IMR-90 (cell line): ENCODE data around the gene CLCN6. TPM values are rescaled to one million over a fixed set of nuclear protein-coding genes. Genes with fewer than 3 reads are reported as not detected.
A peak's percentile ranks its signal among the peaks of the same experiment; 100 is the strongest.

ENCODE experiments used
- ATAC-seq: fragments of 200-7000 bp; cut with Tn5 transposase; 2 replicates; pipeline ENCODE4 v1.9.1; 2020; ENCODE audit warnings: low read depth, mild to moderate bottlenecking, moderate library complexity
- BruUV-seq: library from RNA; stranded (reverse); fragments of 400-500 nt; replicated peaks from 2 replicates; lab custom pipeline; 2021; lab: Mats Ljungman, UMichigan
- CTCF ChIA-PET: fragments of 300-600 bp; formaldehyde crosslinking; extraction: SDS; loops from one replicate; lab custom pipeline; 2021; ENCODE audit warnings: antibody characterized with exemption; lab: Yijun Ruan, JAX
- POLR2A ChIA-PET: fragments of 300-600 bp; sonication (Branson Sonifier 250); formaldehyde crosslinking; loops from one replicate; lab custom pipeline; 2022; ENCODE audit warnings: antibody characterized with exemption; ENCODE audit not compliant: unreplicated experiment; lab: Charles Lee
- DNase-seq: peaks from one replicate; pipeline ENCODE4 v3.0.0; 2013
- H2AFZ ChIP-seq: replicated peaks from 2 replicates; pipeline ENCODE3; 2013; ENCODE audit warnings: low read length, mild to moderate bottlenecking; ENCODE audit not compliant: poor library complexity
- H2AK5ac ChIP-seq: 2 replicates; pipeline ENCODE4 v1.6.1; 2013; ENCODE audit warnings: low read depth, low read length, inconsistent platforms
- H2AK9ac ChIP-seq: replicated peaks from 2 replicates; pipeline ENCODE3; 2013; ENCODE audit warnings: mild to moderate bottlenecking, low read depth, low read length, moderate library complexity; ENCODE audit not compliant: poor library complexity
- H2BK120ac ChIP-seq: 2 replicates; pipeline ENCODE4 v1.6.1; 2013; ENCODE audit warnings: low read depth, low read length, inconsistent platforms
- H2BK15ac ChIP-seq: 3 replicates; pipeline ENCODE4 v1.6.1; 2013; ENCODE audit warnings: low read depth, low read length, inconsistent platforms
- H2BK20ac ChIP-seq: 2 replicates; pipeline ENCODE4 v1.6.1; 2013; ENCODE audit warnings: low read depth, mild to moderate bottlenecking, inconsistent platforms, low read length, moderate library complexity
- H2BK5ac ChIP-seq: 2 replicates; pipeline ENCODE4 v1.6.1; 2013; ENCODE audit warnings: mild to moderate bottlenecking, low read depth, low read length, inconsistent platforms; ENCODE audit not compliant: poor library complexity, severe bottlenecking
- H3K14ac ChIP-seq: replicated peaks from 2 replicates; pipeline ENCODE4 v1.6.1; 2013; ENCODE audit warnings: low read depth, low read length, inconsistent platforms
- H3K18ac ChIP-seq: 2 replicates; pipeline ENCODE4 v1.6.1; 2013; ENCODE audit warnings: low read depth, low read length, control low read depth
- H3K23ac ChIP-seq: 2 replicates; pipeline ENCODE4 v1.6.1; 2013; ENCODE audit warnings: low read depth, low read length, inconsistent platforms
- H3K27ac ChIP-seq: 2 replicates; pipeline ENCODE4 v1.5.1; 2013; ENCODE audit warnings: mild to moderate bottlenecking, control low read depth, low read length; ENCODE audit not compliant: insufficient read depth
- H3K27me3 ChIP-seq: 2 replicates; pipeline ENCODE4 v1.6.1; 2013; ENCODE audit warnings: low read length; ENCODE audit not compliant: control insufficient read depth, insufficient read depth
- H3K36me3 ChIP-seq: 2 replicates; pipeline ENCODE4 v1.6.1; 2013; ENCODE audit warnings: low read length, mixed read lengths; ENCODE audit not compliant: control insufficient read depth, insufficient read depth
- H3K4ac ChIP-seq: 2 replicates; pipeline ENCODE4 v1.6.1; 2013; ENCODE audit warnings: low read depth, low read length, inconsistent platforms
- H3K4me1 ChIP-seq: 2 replicates; pipeline ENCODE4 v1.6.1; 2013; ENCODE audit warnings: low read length, mixed read lengths; ENCODE audit not compliant: control insufficient read depth, insufficient read depth
- H3K4me2 ChIP-seq: 2 replicates; pipeline ENCODE4 v1.6.1; 2013; ENCODE audit warnings: low read depth, mild to moderate bottlenecking, control low read depth, low read length, moderate library complexity
- H3K4me3 ChIP-seq: 2 replicates; pipeline ENCODE4 v1.5.1; 2013; ENCODE audit warnings: low read depth, mild to moderate bottlenecking, control low read depth, low read length, moderate library complexity; ENCODE audit not compliant: insufficient read depth
- H3K56ac ChIP-seq: 2 replicates; pipeline ENCODE4 v1.6.1; 2013; ENCODE audit warnings: low read length, inconsistent platforms; ENCODE audit not compliant: insufficient read depth; ENCODE audit errors: extremely low read depth
- H3K79me1 ChIP-seq, 2 experiments: 2 replicates each; pipeline ENCODE4 v1.6.1; 2013; ENCODE audit warnings: low read length in 2 of 2, inconsistent platforms in 1 of 2, low read depth in 1 of 2
- H3K9ac ChIP-seq: 2 replicates; pipeline ENCODE4 v1.6.1; 2013; ENCODE audit warnings: low read depth, low read length, control low read depth
- H3K9me1 ChIP-seq: 2 replicates; pipeline ENCODE4 v1.6.1; 2013; ENCODE audit warnings: low read length, inconsistent platforms; ENCODE audit not compliant: insufficient read depth
- H3K9me3 ChIP-seq: 2 replicates; pipeline ENCODE4 v1.6.1; 2013; ENCODE audit warnings: low read length; ENCODE audit not compliant: control insufficient read depth, insufficient read depth
- H4K20me1 ChIP-seq: 2 replicates; pipeline ENCODE4 v1.6.1; 2013; ENCODE audit warnings: low read length, inconsistent platforms; ENCODE audit not compliant: insufficient read depth
- H4K5ac ChIP-seq: 2 replicates; pipeline ENCODE4 v1.6.1; 2013; ENCODE audit warnings: mild to moderate bottlenecking, low read depth, low read length, control low read depth
- H4K8ac ChIP-seq, 2 experiments: 2 replicates each; pipeline ENCODE4 v1.6.1; 2013; ENCODE audit warnings: low read depth in 2 of 2, low read length in 2 of 2, control low read depth in 1 of 2, inconsistent platforms in 1 of 2
- H4K91ac ChIP-seq: 2 replicates; pipeline ENCODE4 v1.6.1; 2013; ENCODE audit warnings: low read depth, low read length, inconsistent platforms; ENCODE audit not compliant: insufficient read depth
- MAZ ChIP-seq: IDR thresholded peaks from 2 replicates; pipeline ENCODE4 v1.6.1; 2012; ENCODE audit warnings: low read depth, mild to moderate bottlenecking, low read length, improper control_type of control experiment, moderate library complexity, borderline replicate concordance
- MXI1 ChIP-seq: IDR thresholded peaks from 2 replicates; pipeline ENCODE4 v1.6.1; 2012; ENCODE audit warnings: low read depth, mild to moderate bottlenecking, low read length, moderate library complexity, borderline replicate concordance
- NFE2L2 ChIP-seq: fragments of 150-350 bp; IDR thresholded peaks from 2 replicates; pipeline ENCODE4 v1.6.1; 2016; ENCODE audit warnings: low read depth, mild to moderate bottlenecking, low read length
- POLR2A ChIP-seq: IDR thresholded peaks from 2 replicates; pipeline ENCODE4 v1.6.1; 2012; ENCODE audit warnings: mild to moderate bottlenecking, low read depth, low read length
- RAD21 ChIP-seq: IDR thresholded peaks from 2 replicates; pipeline ENCODE4 v1.6.1; 2012; ENCODE audit warnings: low read length, improper control_type of control experiment
- WGBS, 2 experiments: methylation state at CpG; one replicate each; pipeline versions ENCODE4 v1.1.5 to v1.1.7; 2013; ENCODE audit warnings: missing lambda C conversion rate in 2 of 2; ENCODE audit not compliant: insufficient read length in 1 of 2; ENCODE audit errors: extremely low coverage in 2 of 2; 5-methylcytosine and 5-hydroxymethylcytosine counted together
- dilution Hi-C: fragments of 300-500 bp; cut with HindIII; formaldehyde crosslinking; loops from one replicate; pipeline ENCODE4 v1.14.3; 2018; ENCODE audit warnings: low sequenced_read_pairs; ENCODE audit not compliant: unreplicated experiment
- in situ Hi-C: fragments of 300-500 bp; cut with MboI; formaldehyde crosslinking; loops from 3 replicates; pipeline ENCODE4 v1.14.3; 2019; ENCODE audit warnings: low sequenced_read_pairs, inconsistent platforms, mixed read lengths
- intact Hi-C: fragments of 100-400 bp; cut with micrococcal nuclease; formaldehyde crosslinking; loops from 2 replicates; pipeline ENCODE4 v1.10.0; 2022
- polyA plus RNA-seq, 3 experiments: library from polyadenylated mRNA; depleted of rRNA; stranded (reverse); fragments of >200 nt; gene quantifications; 2 replicates each; pipeline ENCODE4 v1.2.3, GENCODE V29; 2012; ENCODE audit warnings: low replicate concordance in 1 of 3
- total RNA-seq: library from RNA; depleted of rRNA; stranded (reverse); fragments of >200 nt; gene quantifications from 2 replicates; pipeline ENCODE4 v1.2.3, GENCODE V29; 2012

Gene CLCN6
- total and polyA plus RNA-seq, 2 of the 4 experiments (the other 2 are of a cell fraction), result 4.1 to 10.6 TPM

DNA sequence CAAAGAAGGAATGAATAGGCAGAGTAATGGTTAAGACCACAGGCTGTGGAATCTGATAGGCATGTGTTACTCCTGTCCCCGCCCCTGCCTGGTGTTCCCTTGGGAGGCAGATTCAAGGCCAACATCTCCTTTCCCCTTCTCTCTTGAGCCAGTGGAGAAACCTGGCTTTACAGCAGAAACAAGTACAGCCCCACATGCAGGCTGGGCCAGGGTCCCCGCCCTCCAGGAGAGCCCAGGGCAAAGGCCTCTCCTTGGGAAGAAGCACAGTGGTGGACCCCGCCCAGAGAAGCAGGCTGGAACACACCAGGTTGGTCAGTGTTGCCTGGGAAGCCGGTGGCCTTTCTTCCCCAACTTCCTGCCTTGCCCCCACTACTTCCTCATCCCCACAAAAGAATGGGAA is 37.2 kb upstream of the CLCN6 start:
- H3K4me2 ChIP-seq, result no peak overlapping the region
- H2BK120ac ChIP-seq, result no peak overlapping the region
- dilution Hi-C loops (no loop called here), intact Hi-C loops (no loop called here), in situ Hi-C loops (no loop called here)
- H4K91ac ChIP-seq, result no peak overlapping the region
- H2AK5ac ChIP-seq, result no peak overlapping the region
- H3K4me3 ChIP-seq, result no peak overlapping the region
- POLR2A ChIA-PET, result no interaction called here
- H3K14ac ChIP-seq, result no peak overlapping the region
- DNase-seq (no peak), ATAC-seq (no peak; the same call in 1 of the 2 replicates)
- H4K8ac ChIP-seq, result no peak overlapping the region
- H3K9me1 ChIP-seq, result no peaks in the 10 kb centered on the region
- no peaks in the 10 kb centered on the region for H4K20me1 ChIP-seq
- CTCF ChIA-PET, result interaction anchor here (0.7 kb wide), 1 partner anchor 56 kb away, joined by 11 read pairs; no protein-coding TSS in a partner anchor
- no TSS peak for BruUV-seq
- H2BK20ac ChIP-seq, result no peak overlapping the region
- no peak overlapping the region for H3K27ac ChIP-seq
- H2BK5ac ChIP-seq, result no peak overlapping the region
- no CpG with 5 or more reads among the region's 4 CpGs for WGBS, 2 experiments
- H3K9ac ChIP-seq, result no peak overlapping the region
- no peak overlapping the region for H4K5ac ChIP-seq
- no peak overlapping the region for H2AK9ac ChIP-seq
- no peak overlapping the region for H3K56ac ChIP-seq
- peaks cover 19% of the 10 kb centered on the region for H3K27me3 ChIP-seq
- no peak overlapping the region for H3K4ac ChIP-seq
- no peaks in the 10 kb centered on the region for H3K4me1 ChIP-seq
- no peak overlapping the region for H3K23ac ChIP-seq
- H3K79me1 ChIP-seq, result no peaks in the 10 kb centered on the region
- H2BK15ac ChIP-seq, result no peak overlapping the region
- no peak for TF ChIP-seq MAZ
- TF ChIP-seq POLR2A, result no peak
- no peak for TF ChIP-seq NFE2L2
- no peak for TF ChIP-seq RAD21
- no peak for TF ChIP-seq MXI1
- no peak overlapping the region for H3K18ac ChIP-seq
- no peaks in the 10 kb centered on the region for H3K36me3 ChIP-seq
- H2AFZ ChIP-seq, result peak overlapping the region; percentile 67
- no peaks in the 10 kb centered on the region for H3K9me3 ChIP-seq
